ENCODE results near the gene CALML5. TPM values are rescaled to one million over a fixed set of nuclear protein-coding genes. Genes with fewer than 3 reads are reported as not detected.

Gene CALML5
- total and polyA plus RNA-seq, 2 experiments from 2014 or later, result not detected

DNA sequence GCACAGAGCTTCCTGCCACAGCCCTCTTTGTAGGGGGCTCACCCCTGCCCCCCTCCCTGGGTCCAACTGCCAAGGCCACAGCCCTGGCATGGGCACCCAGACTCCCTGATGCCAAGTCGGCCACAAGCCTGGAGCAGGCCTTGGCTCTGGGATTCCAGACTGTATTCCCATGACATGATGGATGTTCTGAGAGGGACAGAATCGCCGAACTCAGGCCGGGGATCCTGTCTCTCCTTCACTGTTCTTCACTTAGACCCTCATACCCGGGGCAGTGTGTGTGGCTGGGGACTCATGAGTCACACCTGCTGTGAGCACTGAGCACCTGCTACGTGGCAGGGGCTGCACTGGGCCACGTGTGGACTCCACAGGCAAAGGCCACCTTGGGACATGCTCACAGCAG is 7.9 kb downstream of the CALML5 start:
- TF ChIP-seq EZH2 (IDR thresholded peaks at IDR 0.05; ENCODE audit: insufficient read depth, poor library complexity, severe bottlenecking) (no peak), EZH2phosphoT487 (IDR thresholded peaks at IDR 0.05; ENCODE audit: insufficient read depth, low read depth) (no peak)
- no peak for DNase-seq
- Histone ChIP-seq H3K9ac (no peak overlapping the region), H3K27ac (no peak overlapping the region), H3K4me1 (ENCODE audit: insufficient read depth) (no peaks in the 10 kb centered on the region), H2AFZ (no peak overlapping the region), H3K4me2 (ENCODE audit: unreplicated experiment) (no peak overlapping the region), H3K9me3 (ENCODE audit: low read depth) (no peaks in the 10 kb centered on the region), H3K9me2 (ENCODE audit: insufficient read depth) (no peaks in the 10 kb centered on the region), H4K20me1 (ENCODE audit: insufficient read depth) (no peaks in the 10 kb centered on the region), H3K79me2 (ENCODE audit: insufficient read depth) (no peaks in the 10 kb centered on the region), H3K36me3 (ENCODE audit: low read depth) (no peaks in the 10 kb centered on the region), H3K4me3 (no peak overlapping the region), H3F3A (ENCODE audit: insufficient read depth) (no peaks in the 10 kb centered on the region), H3K27me3 (replicated peaks; ENCODE audit: insufficient read depth) (no peaks in the 10 kb centered on the region)
- in situ Hi-C loops (cut with MboI), result no loop called here
- 62 to 64% methylated on average over 7 of the region's 7 CpGs for WGBS, 2 experiments (ENCODE audit: low coverage in 1 of 2, low lambda C conversion rate in 2 of 2, missing lambda C conversion rate in 2 of 2)

DNA sequence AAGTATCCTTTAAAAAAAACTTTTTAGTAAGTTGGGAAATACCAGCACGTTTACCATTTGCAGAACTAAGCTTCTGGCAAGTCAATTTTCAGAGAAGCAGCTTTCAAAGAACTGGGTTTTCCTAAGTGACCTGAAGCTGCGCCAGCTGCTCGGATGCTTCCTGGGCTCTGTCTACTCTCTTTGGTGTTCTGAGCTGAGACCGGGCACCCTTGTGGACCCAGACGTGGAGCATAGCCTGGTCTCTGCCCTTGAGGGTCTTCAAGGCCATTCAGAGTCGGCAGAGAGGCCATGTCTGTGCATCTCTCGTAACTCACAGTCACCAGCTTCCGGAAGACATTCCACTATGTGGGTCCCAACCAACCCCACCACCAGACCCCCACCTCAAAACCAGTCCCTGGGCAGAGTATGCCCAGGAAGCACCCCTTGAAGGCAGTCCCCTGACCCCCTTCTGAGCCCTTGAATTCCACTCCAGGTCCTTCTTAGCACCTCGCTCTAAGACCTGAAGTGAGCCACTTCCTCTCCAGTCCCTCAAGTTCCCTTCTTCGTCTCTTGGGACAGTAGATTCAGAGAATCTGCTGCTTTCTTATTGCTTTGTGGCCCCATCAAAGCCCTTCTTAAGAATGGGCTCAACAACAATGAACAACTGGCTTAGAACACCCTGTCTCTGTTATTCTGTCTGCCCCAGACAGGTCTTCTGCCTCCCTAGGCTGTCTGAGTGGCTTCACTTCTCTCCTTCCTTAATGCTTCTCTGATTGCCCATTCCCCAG is 8.5 kb downstream of the CALML5 start:
- H3K4me3 ChIP-seq, result no peak overlapping the region
- no peak overlapping the region for H2AFZ ChIP-seq
- H3K4me1 ChIP-seq (ENCODE audit: insufficient read depth), result no peaks in the 10 kb centered on the region
- no peaks in the 10 kb centered on the region for H3K27me3 ChIP-seq (replicated peaks; ENCODE audit: insufficient read depth)
- H3K79me2 ChIP-seq (ENCODE audit: insufficient read depth), result no peaks in the 10 kb centered on the region
- DNase-seq, result no peak
- H3K9me3 ChIP-seq (ENCODE audit: low read depth), result no peaks in the 10 kb centered on the region
- no peaks in the 10 kb centered on the region for H4K20me1 ChIP-seq (ENCODE audit: insufficient read depth)
- H3K27ac ChIP-seq, result no peak overlapping the region
- no peak for TF ChIP-seq EZH2phosphoT487 (IDR thresholded peaks at IDR 0.05; ENCODE audit: insufficient read depth, low read depth)
- 54 to 63% methylated on average over 10 of the region's 10 CpGs for WGBS, 2 experiments (ENCODE audit: low coverage in 1 of 2, low lambda C conversion rate in 2 of 2, missing lambda C conversion rate in 2 of 2)
- no peaks in the 10 kb centered on the region for H3K9me2 ChIP-seq (ENCODE audit: insufficient read depth)
- in situ Hi-C loops (cut with MboI), result no loop called here
- no peaks in the 10 kb centered on the region for H3F3A ChIP-seq (ENCODE audit: insufficient read depth)
- no peak overlapping the region for H3K9ac ChIP-seq
- no peaks in the 10 kb centered on the region for H3K36me3 ChIP-seq (ENCODE audit: low read depth)
- H3K4me2 ChIP-seq (ENCODE audit: unreplicated experiment), result no peak overlapping the region

DNA sequence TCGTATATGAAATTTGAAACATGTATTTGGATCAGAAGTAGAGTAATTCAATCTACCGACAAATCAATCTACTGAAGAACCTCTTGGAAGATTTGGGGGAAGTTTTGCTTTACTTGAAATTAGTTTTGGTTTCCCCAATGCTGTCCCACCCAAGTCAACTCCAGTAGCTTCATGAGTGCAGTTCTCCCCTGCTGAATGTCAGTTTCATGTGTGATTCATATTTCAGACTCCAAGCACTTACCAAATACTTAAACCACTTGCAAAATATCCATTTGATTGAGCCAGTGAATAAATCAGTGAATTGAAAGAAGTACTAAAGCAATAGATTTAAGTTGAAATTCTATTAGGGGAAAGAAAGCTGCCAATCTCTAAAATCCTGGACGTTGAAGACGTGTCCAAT is 9.3 kb downstream of the CALML5 start:
- no peaks in the 10 kb centered on the region for H3F3A ChIP-seq (ENCODE audit: insufficient read depth)
- no peak for DNase-seq
- no peak overlapping the region for H3K27ac ChIP-seq
- H4K20me1 ChIP-seq (ENCODE audit: insufficient read depth), result no peaks in the 10 kb centered on the region
- H3K79me2 ChIP-seq (ENCODE audit: insufficient read depth), result no peaks in the 10 kb centered on the region
- no peaks in the 10 kb centered on the region for H3K36me3 ChIP-seq (ENCODE audit: low read depth)
- H3K27me3 ChIP-seq (replicated peaks; ENCODE audit: insufficient read depth), result no peaks in the 10 kb centered on the region
- H3K4me1 ChIP-seq (ENCODE audit: insufficient read depth), result no peaks in the 10 kb centered on the region
- TF ChIP-seq EZH2phosphoT487 (IDR thresholded peaks at IDR 0.05; ENCODE audit: insufficient read depth, low read depth) (no peak), EZH2 (IDR thresholded peaks at IDR 0.05; ENCODE audit: insufficient read depth, poor library complexity, severe bottlenecking) (no peak)
- no peaks in the 10 kb centered on the region for H3K9me3 ChIP-seq (ENCODE audit: low read depth)
- H3K9ac ChIP-seq, result no peak overlapping the region
- in situ Hi-C loops (cut with MboI), result no loop called here
- no peaks in the 10 kb centered on the region for H3K9me2 ChIP-seq (ENCODE audit: insufficient read depth)
- no peak overlapping the region for H3K4me2 ChIP-seq (ENCODE audit: unreplicated experiment)
- no peak overlapping the region for H3K4me3 ChIP-seq
- no peak overlapping the region for H2AFZ ChIP-seq
- WGBS, 2 experiments (ENCODE audit: low coverage in 1 of 2, low lambda C conversion rate in 2 of 2, missing lambda C conversion rate in 2 of 2), result 80 to 86% methylated on average over 4 of the region's 4 CpGs

DNA sequence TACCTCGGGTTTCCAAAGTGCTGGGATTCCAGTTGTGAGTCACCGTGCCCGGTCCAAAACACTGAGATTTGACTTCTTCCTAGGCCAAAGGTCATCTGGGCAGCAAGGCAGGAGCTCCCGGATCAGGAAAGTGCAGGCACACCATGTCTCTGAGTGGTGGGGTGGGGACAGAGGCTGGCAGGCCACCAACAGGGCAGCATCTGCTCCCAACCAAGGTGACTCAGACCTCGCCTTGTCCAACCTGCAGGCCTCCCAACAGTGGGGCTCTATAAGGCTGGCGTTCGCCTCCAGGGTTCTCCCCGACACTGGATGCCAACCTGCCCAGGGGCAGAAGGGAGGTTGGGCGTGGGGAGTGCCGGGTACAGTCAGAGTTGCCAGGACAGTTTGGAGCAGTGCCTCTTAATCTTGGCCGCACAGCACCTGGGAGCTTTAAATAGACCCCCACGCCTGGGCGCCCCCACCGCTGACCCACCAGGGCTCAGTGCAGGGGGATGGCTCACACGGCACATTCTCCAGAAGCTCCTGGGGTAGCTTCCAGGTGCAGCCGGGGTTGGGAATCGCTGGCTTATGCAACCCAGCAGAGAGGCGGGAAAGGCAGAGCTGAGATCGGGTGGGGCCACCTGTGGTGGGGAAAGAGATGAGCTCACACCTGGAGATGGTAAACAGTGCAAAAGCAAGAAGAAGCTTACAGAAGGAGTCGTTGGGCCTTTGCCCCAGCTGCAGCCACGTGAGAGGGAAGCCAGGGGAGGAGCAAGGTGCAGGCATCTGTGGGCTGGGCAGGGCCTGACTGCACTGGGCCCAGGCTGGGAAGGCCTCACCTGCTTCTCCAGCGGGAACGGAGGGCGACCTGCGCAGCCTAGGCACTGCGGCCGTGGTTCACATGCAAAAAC is 10.9 kb downstream of the CALML5 start:
- Histone ChIP-seq H3K36me3 (ENCODE audit: low read depth) (no peaks in the 10 kb centered on the region), H3K4me2 (ENCODE audit: unreplicated experiment) (no peak overlapping the region), H3K9me2 (ENCODE audit: insufficient read depth) (no peaks in the 10 kb centered on the region), H3F3A (ENCODE audit: insufficient read depth) (no peaks in the 10 kb centered on the region), H3K4me1 (ENCODE audit: insufficient read depth) (no peaks in the 10 kb centered on the region), H3K27ac (no peak overlapping the region), H2AFZ (no peak overlapping the region), H4K20me1 (ENCODE audit: insufficient read depth) (no peaks in the 10 kb centered on the region), H3K27me3 (replicated peaks; ENCODE audit: insufficient read depth) (no peaks in the 10 kb centered on the region), H3K4me3 (no peak overlapping the region), H3K9ac (no peak overlapping the region), H3K79me2 (ENCODE audit: insufficient read depth) (no peaks in the 10 kb centered on the region), H3K9me3 (ENCODE audit: low read depth) (no peaks in the 10 kb centered on the region)
- TF ChIP-seq EZH2 (IDR thresholded peaks at IDR 0.05; ENCODE audit: insufficient read depth, poor library complexity, severe bottlenecking) (no peak), EZH2phosphoT487 (IDR thresholded peaks at IDR 0.05; ENCODE audit: insufficient read depth, low read depth) (no peak)
- no peak for DNase-seq
- 90% methylated on average over 27 of the region's 27 CpGs for WGBS, 2 experiments (ENCODE audit: low coverage in 1 of 2, low lambda C conversion rate in 2 of 2, missing lambda C conversion rate in 2 of 2)
- in situ Hi-C loops (cut with MboI), result no loop called here
